ENCODE results near the gene CBFA2T3. TPM values are rescaled to one million over a fixed set of nuclear protein-coding genes. Genes with fewer than 3 reads are reported as not detected.

CBFA2T3 gene
- total and polyA plus RNA-seq, 2 of the 8 experiments (the other 6 are each of a cell fraction or from before 2014, with no cell fraction given): 0.51 to 1.3 TPM

DNA sequence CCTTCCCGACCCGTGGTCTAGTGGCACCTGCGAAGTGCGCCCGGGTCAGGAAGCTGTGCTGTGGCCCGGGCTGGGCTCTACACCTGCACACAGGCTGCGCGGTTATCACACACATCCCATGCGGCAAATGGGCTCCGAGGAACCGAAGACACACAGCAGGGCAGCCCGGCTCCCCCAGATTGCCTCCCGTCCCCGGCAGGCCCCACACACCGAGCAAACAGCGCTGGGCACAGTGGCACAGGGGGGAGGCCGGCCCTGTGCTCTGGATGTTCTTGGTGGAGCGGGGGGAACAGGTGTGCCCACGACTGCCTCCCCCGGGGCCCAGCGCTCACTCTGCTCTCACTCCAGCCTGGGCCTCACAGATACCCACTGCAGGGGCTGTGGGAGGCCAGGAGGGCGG, 81.7 kb downstream of the CBFA2T3 start:
- H2AK5ac ChIP-seq (ENCODE audit: low read depth, low read length): no peak overlapping the region
- no peak overlapping the region for H4K91ac ChIP-seq (replicated peaks; ENCODE audit: insufficient read length, low read length)
- H2BK120ac ChIP-seq (replicated peaks; ENCODE audit: low read depth, low read length): no peak overlapping the region
- FAIRE-seq: no peak
- H2BK15ac ChIP-seq (ENCODE audit: low read length): no peak overlapping the region
- ChIA-PET POLR2A (ENCODE audit: partially characterized antibody) (no interaction called here), CTCF (ENCODE audit: partially characterized antibody) (interaction anchor here (1.4 kb wide), 1 partner anchor 38 kb away, joined by 4 read pairs; the partner anchor contains the start of genes GALNS and TRAPPC2L)
- H3K14ac ChIP-seq (ENCODE audit: insufficient read length): no peak overlapping the region
- H3K23ac ChIP-seq (ENCODE audit: insufficient read length): no peak overlapping the region
- no peaks in the 10 kb centered on the region for H3K27me3 ChIP-seq (replicated peaks in 1 of 4; ENCODE audit: control insufficient read depth in 3 of 4, extremely low read depth in 1 of 4, insufficient read depth in 3 of 4, low read length in 3 of 4)
- no peak overlapping the region for H4K8ac ChIP-seq (ENCODE audit: extremely low read depth, insufficient read depth, low read length)
- H3K79me2 ChIP-seq (ENCODE audit: control insufficient read depth in 1 of 2, insufficient read depth in 2 of 2, low read length in 2 of 2): no peaks in the 10 kb centered on the region
- WGBS, 2 experiments (ENCODE audit: extremely low coverage in 1 of 2, insufficient coverage in 1 of 2, insufficient read length in 1 of 2, insufficient replicate concordance in 2 of 2, low coverage in 1 of 2, low lambda C conversion rate in 2 of 2, missing lambda C conversion rate in 1 of 2): 92% methylated on average over 22 of the region's 22 CpGs; no CpG with 5 or more reads in 1 of the 2 experiments
- H3K9ac ChIP-seq (replicated peaks in 1 of 4; ENCODE audit: extremely low read depth in 1 of 4, low read depth in 3 of 4, low read length in 3 of 4): no peak overlapping the region
- H2BK5ac ChIP-seq (ENCODE audit: low read depth, low read length): no peak overlapping the region
- H3K79me1 ChIP-seq (ENCODE audit: low read depth, low read length): no peaks in the 10 kb centered on the region
- no peaks in the 10 kb centered on the region for H3K4me1 ChIP-seq (replicated peaks in 1 of 4; ENCODE audit: control insufficient read depth in 3 of 4, insufficient read depth in 4 of 4, low read length in 3 of 4)
- DNase-seq (ENCODE audit: low read depth in 1 of 2, low spot score in 2 of 2): no peak
- no peaks in the 10 kb centered on the region for H4K20me1 ChIP-seq (replicated peaks in 1 of 2; ENCODE audit: control insufficient read depth in 1 of 2, insufficient read depth in 2 of 2, low read length in 2 of 2)
- no peak overlapping the region for H2BK12ac ChIP-seq (ENCODE audit: low read depth, low read length)
- H4K5ac ChIP-seq (ENCODE audit: insufficient read length, low read depth, low read length): no peak overlapping the region
- H3K27ac ChIP-seq (ENCODE audit: low read depth, low read length): no peak overlapping the region
- TF ChIP-seq, protein P1, sequence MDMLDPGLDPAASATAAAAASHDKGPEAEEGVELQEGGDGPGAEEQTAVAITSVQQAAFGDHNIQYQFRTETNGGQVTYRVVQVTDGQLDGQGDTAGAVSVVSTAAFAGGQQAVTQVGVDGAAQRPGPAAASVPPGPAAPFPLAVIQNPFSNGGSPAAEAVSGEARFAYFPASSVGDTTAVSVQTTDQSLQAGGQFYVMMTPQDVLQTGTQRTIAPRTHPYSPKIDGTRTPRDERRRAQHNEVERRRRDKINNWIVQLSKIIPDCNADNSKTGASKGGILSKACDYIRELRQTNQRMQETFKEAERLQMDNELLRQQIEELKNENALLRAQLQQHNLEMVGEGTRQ (IDR thresholded peaks at IDR 0.05; ENCODE audit: low read length): no peak
- no peak for TF ChIP-seq RNF2 (IDR thresholded peaks at IDR 0.05; ENCODE audit: borderline replicate concordance, low read depth, low read length, missing control alignments, poor library complexity, severe bottlenecking)
- no peak for TF ChIP-seq SRF (IDR thresholded peaks at IDR 0.05; ENCODE audit: low read depth, low read length)
- no peak overlapping the region for H3K4ac ChIP-seq (replicated peaks; ENCODE audit: insufficient read length, low read depth, low read length)
- no peak overlapping the region for H3K4me3 ChIP-seq (ENCODE audit: extremely low read depth in 1 of 4, insufficient read depth in 2 of 4, low read depth in 3 of 4, low read length in 4 of 4)
- no peak overlapping the region for H3K4me2 ChIP-seq (ENCODE audit: insufficient read depth in 1 of 2, low read depth in 2 of 2, low read length in 2 of 2)
- H3K9me3 ChIP-seq (ENCODE audit: insufficient read depth in 2 of 2, low read depth in 1 of 2, low read length in 1 of 2): no peaks in the 10 kb centered on the region
- no peak overlapping the region for H3K56ac ChIP-seq (replicated peaks; ENCODE audit: insufficient read length, low read depth, low read length)
- no peak overlapping the region for H2BK20ac ChIP-seq (ENCODE audit: low read length)
- no peaks in the 10 kb centered on the region for H3K36me3 ChIP-seq (ENCODE audit: control insufficient read depth in 2 of 4, insufficient read depth in 4 of 4, low read length in 3 of 4)
- H3K18ac ChIP-seq (ENCODE audit: extremely low read depth, low read length): no peak overlapping the region
- no peaks in the 10 kb centered on the region for H3K23me2 ChIP-seq (ENCODE audit: low read depth, low read length)
- no peak overlapping the region for H2AFZ ChIP-seq (ENCODE audit: low read length)
